GM23248 (cell line): ENCODE measurements around the gene ITLN1.

Experiments used
- EZH2 ChIP-seq: fragments of 200-600 bp; sonication (generic); IDR thresholded peaks from 2 replicates; pipeline ENCODE4 v1.6.1; 2018; ENCODE audit warnings: antibody characterized with exemption, mild to moderate bottlenecking; ENCODE audit not compliant: insufficient read depth, poor library complexity, severe bottlenecking
- EZH2phosphoT487 ChIP-seq: fragments of 200-600 bp; sonication (generic); IDR thresholded peaks from 2 replicates; pipeline ENCODE4 v1.6.1; 2018; ENCODE audit warnings: antibody characterized with exemption, moderate library complexity, mild to moderate bottlenecking, low read depth; ENCODE audit not compliant: insufficient read depth

GRCh38 chr1:160905617-160905989 is 20.6 kb upstream of the ITLN1 start:
- TF ChIP-seq EZH2 (no peak), EZH2phosphoT487 (no peak)
